ENCODE data around the gene LARP1.
A peak's percentile ranks its signal among the peaks of the same experiment; 100 is the strongest.
"Not testable (repeated sequence)": the region's sequence is repeated elsewhere in the genome, so short reads cannot be mapped to it uniquely, and the experiment has no call there.

LARP1 gene

GRCh38 chr5:154755361-154756008 lies at the start of gene LARP1:
LARP1 (plus strand) TSS chr5:154755377; CDS start chr5:154755758, 381 bp downstream.
- DNase-seq = peak; percentile 46

DNA sequence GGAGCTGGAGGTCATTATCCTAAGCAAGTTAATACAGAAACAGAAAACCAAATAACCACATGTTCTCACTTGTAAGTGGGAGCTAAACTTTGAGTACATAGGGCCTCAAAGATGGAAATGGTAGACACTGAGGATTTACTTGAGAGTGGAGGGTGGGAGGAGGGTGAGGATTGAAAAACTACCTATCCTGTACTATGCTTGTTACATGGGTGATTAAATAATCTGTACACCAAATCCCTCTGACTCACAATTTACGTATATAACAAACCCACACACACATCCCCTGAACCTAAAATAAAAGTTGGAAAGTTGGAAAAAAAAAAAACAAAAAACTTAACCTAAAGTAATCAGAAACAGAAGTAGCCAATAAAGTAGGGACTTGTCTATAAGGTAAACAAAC lies 48.8 kb upstream of the LARP1 start:
- no peak for DNase-seq

GRCh38 chr5:154707641-154708040 lies 47.5 kb upstream of the LARP1 start:
- no peak for DNase-seq

DNA sequence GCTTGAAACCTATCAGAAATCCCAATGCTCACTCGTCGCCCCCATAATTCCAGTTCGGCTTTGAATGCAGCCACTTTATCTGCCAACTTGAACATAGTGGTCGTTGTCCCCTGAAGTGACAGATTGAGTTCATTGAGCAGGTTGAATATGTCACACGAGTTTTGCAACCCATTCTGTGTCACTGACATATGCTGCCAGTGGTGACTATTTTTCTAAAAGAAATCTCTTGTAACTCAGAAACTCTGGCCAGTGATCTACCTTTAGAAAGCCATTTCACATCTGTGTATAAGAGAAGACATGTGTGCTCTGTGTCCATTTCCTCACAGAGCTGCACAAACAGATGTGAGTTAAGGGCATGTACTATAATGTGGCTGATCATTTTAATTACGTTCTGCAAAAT lies 47.0 kb upstream of the LARP1 start:
- DNase-seq = no peak

DNA sequence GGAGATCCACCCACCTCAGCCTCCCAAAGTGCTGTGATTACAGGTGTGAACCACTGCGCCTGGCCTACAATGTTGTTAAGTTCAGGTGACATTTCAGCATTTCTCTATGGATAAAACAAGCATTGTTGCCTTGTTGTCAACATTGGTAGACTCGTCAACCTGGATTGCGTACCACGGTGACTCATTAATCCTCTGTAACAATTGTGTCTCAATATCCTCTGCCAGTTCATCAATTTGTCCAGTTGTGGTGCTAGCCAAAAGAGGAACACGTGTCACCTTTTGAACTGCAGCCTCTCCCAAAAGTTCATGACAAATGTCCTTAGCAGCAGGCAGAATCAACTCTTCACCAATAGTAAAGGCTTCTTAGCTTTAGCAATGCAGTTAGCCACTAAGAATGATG lies 46.3 kb upstream of the LARP1 start:
- no peak for DNase-seq

DNA sequence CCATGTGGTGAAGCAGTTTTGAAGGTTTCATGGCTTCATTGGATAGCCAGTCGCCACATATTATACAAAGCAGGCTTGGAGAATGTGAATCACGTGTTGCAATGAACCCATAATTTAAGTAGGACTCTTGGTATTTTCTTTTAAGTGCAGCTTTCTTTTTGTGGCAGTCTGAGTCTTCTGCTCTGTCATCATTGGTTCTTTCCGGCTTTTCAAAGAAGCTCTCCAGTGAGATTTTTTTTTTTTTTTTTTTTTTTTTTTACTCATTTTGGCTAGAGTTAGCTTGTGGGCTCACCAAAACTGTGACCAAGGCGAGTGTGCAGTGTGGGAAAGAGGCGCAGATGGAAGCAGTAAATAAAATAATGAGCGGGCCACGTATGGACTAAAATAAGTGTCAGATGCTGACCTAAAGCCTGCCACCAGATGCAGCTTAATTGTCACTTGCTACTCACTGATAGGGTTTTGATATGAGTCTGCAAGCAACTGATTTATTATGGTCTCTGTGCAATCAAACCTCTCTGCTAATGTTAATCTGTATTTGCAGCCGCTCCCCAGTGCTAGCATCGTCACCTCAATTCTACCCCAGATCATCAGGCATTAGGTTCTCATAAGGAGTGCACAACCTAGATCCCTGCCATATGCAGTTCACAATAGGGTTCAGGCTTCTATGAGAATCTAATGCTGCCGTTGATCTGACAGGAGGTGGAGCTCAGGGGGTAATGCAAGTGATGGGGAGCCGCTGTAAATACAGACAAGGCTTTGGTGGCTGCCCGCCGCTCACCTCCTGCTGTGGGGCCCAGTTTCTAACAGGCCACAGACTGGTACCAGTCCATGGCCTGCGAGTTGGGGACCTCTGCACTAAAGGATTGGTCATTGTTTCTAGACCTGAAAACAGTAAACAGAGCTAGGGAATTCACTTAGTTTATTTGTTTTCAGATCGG lies 45.5 kb upstream of the LARP1 start:
- no peak for DNase-seq

DNA sequence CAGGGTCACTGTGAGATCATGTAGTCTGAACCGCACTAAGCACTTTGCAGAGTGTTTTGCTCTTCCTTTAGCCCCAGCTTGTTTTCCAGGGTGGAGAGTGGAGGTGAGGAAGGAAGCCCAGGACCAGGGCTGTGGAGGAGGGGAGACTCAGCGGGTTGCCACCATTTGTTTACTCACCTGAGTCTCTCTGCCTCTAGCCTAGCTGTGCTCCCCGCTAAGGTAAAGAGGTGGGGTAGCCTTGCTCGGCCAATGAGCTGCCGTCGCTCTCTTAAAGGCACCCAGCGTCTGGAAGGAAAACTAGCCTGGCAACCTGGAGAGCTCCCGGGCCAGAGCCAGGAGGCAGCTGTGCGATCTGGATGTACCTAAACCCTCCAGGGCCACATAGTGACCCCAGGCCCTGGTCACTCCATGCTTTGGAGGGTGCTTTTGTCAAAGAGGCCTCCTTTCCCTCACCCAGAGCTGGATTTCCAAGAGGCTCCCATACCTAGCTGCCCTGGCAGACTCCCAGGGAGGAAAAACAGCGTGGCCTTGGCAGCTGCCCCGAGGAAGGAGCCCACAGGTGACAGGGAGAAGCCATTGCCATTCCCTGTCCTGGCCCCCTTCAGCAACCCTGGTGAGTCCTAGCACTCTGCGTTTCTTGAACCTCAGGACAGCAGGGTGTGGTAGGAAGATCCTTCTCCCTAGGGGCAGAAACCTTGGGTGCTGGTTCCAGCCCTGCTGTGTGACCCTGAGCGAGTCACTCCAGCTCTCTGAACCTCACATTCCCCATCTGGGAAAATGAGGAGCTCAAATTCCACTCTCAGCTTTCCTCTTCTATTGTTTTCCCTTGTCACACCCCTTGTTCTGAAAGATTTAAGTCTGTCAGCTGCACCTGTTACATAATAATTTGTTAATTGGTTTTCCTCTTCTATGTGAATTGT lies 42.4 kb upstream of the LARP1 start:
- DNase-seq = peak; percentile 88

- DNase-seq = no peak
Measured at GRCh38 chr5:154713615-154714125, 41.5 kb upstream of the LARP1 start.

- DNase-seq = no peak
Measured at GRCh38 chr5:154714266-154714986, 40.8 kb upstream of the LARP1 start.

DNA sequence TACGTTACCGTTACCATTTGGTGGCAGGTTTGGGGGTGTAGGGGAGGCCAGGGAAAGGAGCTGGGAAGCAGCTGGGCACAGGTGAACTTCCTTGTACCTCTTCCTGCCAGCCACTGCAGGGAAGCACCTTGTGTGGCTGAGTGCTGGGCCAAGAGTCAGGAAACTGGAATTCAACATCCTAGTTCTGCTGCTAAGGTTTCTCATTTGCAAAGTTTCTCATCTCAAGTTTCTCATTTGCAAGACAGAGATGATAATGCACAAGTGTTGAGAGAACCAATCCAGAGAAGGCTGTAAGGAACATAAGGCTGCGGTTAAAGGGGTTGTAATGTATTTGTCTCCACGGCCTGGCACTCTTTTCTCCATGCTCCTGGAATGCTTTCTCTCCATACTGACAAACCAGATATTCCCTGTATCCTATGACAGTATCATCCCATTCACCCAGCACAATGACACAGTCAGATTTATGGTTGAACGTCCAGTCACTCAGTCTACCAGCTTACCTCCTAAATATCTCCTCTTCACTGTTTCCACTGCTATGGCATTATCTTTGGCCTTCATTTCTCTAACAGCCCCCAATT lies 33.6 kb upstream of the LARP1 start:
- no peak for DNase-seq

- no peak for DNase-seq
Measured at GRCh38 chr5:154722097-154722496, 33.1 kb upstream of the LARP1 start.

DNA sequence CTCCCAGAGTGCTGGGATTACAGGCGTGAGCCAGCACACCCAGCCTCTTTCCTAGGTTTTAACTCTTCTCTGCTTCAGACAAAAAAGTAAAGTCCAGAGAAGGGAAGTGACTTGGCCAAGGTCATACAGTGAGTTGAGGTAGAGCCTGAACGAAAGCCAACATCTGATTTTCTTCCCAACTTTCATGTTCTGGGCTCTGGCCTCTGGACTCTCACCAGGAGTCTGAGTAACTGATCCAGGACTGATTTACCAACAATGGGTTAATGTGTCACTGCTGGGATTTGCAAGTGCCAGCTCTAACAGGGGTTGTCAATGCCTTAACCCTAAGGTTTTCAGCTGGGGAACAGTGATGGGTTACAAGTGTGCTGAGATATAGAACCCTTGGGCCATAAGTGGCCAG lies 32.2 kb upstream of the LARP1 start:
- DNase-seq = no peak

DNA sequence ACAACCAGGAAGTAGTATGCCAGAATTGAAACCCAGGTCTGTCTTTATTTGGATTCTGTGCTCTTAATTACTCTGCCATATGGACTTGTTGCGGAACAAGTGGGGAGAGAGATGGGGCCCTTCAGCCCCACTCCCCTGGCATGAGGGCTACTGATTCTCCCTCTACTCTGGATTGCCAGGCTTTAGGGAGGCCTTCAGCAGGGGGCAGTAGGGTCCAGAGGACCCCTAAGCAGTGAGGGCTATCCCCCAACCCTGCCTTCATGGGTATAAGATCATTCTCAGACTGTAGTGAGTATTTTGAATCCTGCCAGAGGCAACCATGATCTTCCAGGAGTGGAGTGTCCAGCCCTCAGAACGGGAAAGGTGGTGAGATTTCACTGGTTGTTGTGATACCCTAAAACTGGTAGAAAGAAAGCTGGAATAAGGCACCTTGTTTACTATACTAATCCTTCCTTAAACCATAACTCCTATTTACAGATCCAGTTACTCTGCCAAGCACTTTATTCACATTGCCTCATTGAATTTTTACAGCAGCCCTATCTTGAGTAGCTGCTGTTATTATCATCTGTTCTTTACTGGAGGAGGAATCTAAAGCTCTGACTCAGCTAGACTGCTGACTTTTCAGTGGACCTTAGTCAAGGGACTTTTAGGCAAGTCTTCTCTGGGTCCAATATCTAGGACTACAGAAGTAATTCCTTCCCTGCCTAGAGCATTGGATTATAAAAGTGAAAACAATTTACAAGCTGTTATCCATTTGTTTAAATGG lies 31.3 kb upstream of the LARP1 start:
- no peak for DNase-seq

DNA sequence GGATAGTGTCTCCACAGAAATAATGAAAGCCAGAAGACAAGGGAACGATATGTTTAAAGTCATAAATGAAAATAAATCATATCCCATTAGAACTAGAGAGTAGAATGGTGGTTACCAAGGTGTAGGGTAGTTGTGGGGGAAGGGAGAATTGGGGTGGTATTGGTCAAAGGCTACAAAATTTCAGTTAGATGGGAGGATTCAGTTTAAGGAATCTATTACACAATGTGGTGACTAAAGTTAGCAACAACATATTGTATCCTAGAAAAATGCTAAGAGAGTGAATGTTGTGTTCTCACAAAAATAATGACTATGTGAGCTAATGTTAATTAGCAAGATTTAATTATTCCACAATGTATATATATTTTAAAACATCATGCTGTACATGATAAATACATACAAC lies 27.8 kb upstream of the LARP1 start:
- no peak for DNase-seq

- DNase-seq = no peak
Measured at GRCh38 chr5:154728939-154729588, 26.1 kb upstream of the LARP1 start.

- DNase-seq = peak; percentile 19
Measured at GRCh38 chr5:154729613-154730012, 25.6 kb upstream of the LARP1 start.

- not testable (repeated sequence) for DNase-seq
Measured at GRCh38 chr5:154730761-154731160, 24.4 kb upstream of the LARP1 start.

- no peak for DNase-seq
Measured at GRCh38 chr5:154732212-154732611, 23.0 kb upstream of the LARP1 start.

- no peak for DNase-seq
Measured at GRCh38 chr5:154734370-154735248, 20.6 kb upstream of the LARP1 start.

Data from NCI-H345 (cell line).